ENCODE results near the gene ITGAE.

ITGAE gene

GRCh38 chr17:3815122-3815521 lies 14.1 kb upstream of the ITGAE start:
- DNase-seq (ENCODE audit: low spot score) = no peak

GRCh38 chr17:3814361-3814760 lies 13.4 kb upstream of the ITGAE start:
- no peak for DNase-seq (ENCODE audit: low spot score)
- no peak for TF ChIP-seq CTCF (IDR thresholded peaks at IDR 0.05; ENCODE audit: extremely low read depth, missing control alignments)

More at GRCh38 chr17:3815122-3815521, 14.1 kb upstream of the ITGAE start:
- no peak for TF ChIP-seq CTCF (IDR thresholded peaks at IDR 0.05; ENCODE audit: extremely low read depth, missing control alignments)

GRCh38 chr17:3813171-3813570 lies 12.2 kb upstream of the ITGAE start:
- TF ChIP-seq CTCF (IDR thresholded peaks at IDR 0.05; ENCODE audit: extremely low read depth, missing control alignments) = no peak
- DNase-seq (ENCODE audit: low spot score) = no peak

- TF ChIP-seq CTCF (IDR thresholded peaks at IDR 0.05; ENCODE audit: extremely low read depth, missing control alignments) = no peak
- no peak for DNase-seq (ENCODE audit: low spot score)
Observed at GRCh38 chr17:3812771-3813170, 11.8 kb upstream of the ITGAE start.

GRCh38 chr17:3812284-3812683 lies 11.3 kb upstream of the ITGAE start:
- TF ChIP-seq CTCF (IDR thresholded peaks at IDR 0.05; ENCODE audit: extremely low read depth, missing control alignments) = no peak
- no peak for DNase-seq (ENCODE audit: low spot score)

- no peak for DNase-seq (ENCODE audit: low spot score)
- no peak for TF ChIP-seq CTCF (IDR thresholded peaks at IDR 0.05; ENCODE audit: extremely low read depth, missing control alignments)
Observed at GRCh38 chr17:3810019-3810418, 9.0 kb upstream of the ITGAE start.

GRCh38 chr17:3809135-3809534 lies 8.1 kb upstream of the ITGAE start:
- TF ChIP-seq CTCF (IDR thresholded peaks at IDR 0.05; ENCODE audit: extremely low read depth, missing control alignments) = no peak
- no peak for DNase-seq (ENCODE audit: low spot score)

Measured in GM20000 (cell line).